SK-N-SH treated with all-trans-retinoic acid at 6 μM for 48 hours (cell line): Measurements from ENCODE around the gene CD6.

Source experiments
- ATAC-seq: fragments of 200-7000 bp; cut with Tn5 transposase; 3 replicates; pipeline ENCODE4 v1.9.1; 2020; ENCODE audit warnings: mild to moderate bottlenecking, moderate library complexity
- ARNTL ChIP-seq: fragments of 450-650 bp; formaldehyde crosslinking; IDR thresholded peaks from 2 replicates; pipeline ENCODE4 v1.5.0; 2020; ENCODE audit warnings: low read depth, mild to moderate bottlenecking, moderate library complexity, borderline replicate concordance
- BACH2 ChIP-seq: fragments of 250-450 bp; sonication (Bioruptor Pico); IDR thresholded peaks from 2 replicates; pipeline ENCODE4 v1.9.0; 2021; ENCODE audit warnings: mild to moderate bottlenecking, borderline replicate concordance
- ESRRG ChIP-seq: fragments of 250-450 bp; sonication (Bioruptor Pico); IDR thresholded peaks from 2 replicates; pipeline ENCODE4 v1.6.1; 2021; ENCODE audit warnings: mild to moderate bottlenecking
- GLIS3 ChIP-seq: fragments of 250-450 bp; sonication (Bioruptor Pico); IDR thresholded peaks from 2 replicates; pipeline ENCODE4 v1.5.0; 2020; ENCODE audit warnings: mild to moderate bottlenecking, moderate library complexity
- ISL1 ChIP-seq: fragments of 250-450 bp; sonication (Bioruptor Pico); IDR thresholded peaks from 2 replicates; pipeline ENCODE4 v2.1.2; 2022; ENCODE audit warnings: mild to moderate bottlenecking, moderate library complexity
- OSR1 ChIP-seq: fragments of 250-450 bp; sonication (Bioruptor Pico); IDR thresholded peaks from 2 replicates; pipeline ENCODE4 v1.8.0; 2022; ENCODE audit warnings: moderate library complexity, mild to moderate bottlenecking, inconsistent platforms
- POU6F1 ChIP-seq: fragments of 250-450 bp; sonication (Bioruptor Pico); IDR thresholded peaks from 2 replicates; pipeline ENCODE4 v1.8.0; 2021; ENCODE audit warnings: low read depth, mild to moderate bottlenecking, moderate library complexity, borderline replicate concordance
- PPARA ChIP-seq: fragments of 250-450 bp; sonication (Bioruptor Pico); IDR thresholded peaks from 2 replicates; pipeline ENCODE4 v1.5.0; 2020; ENCODE audit warnings: mild to moderate bottlenecking, borderline replicate concordance
- RARB ChIP-seq: fragments of 250-450 bp; sonication (Bioruptor Pico); IDR thresholded peaks from 2 replicates; pipeline ENCODE4 v1.8.0; 2021; ENCODE audit warnings: mild to moderate bottlenecking, moderate library complexity
- SNAI2 ChIP-seq: fragments of 250-450 bp; sonication (Bioruptor Pico); IDR thresholded peaks from 2 replicates; pipeline ENCODE4 v1.5.0; 2020; ENCODE audit warnings: mild to moderate bottlenecking, moderate library complexity
- TCF4 ChIP-seq: fragments of 250-450 bp; sonication (Bioruptor Pico); IDR thresholded peaks from 2 replicates; pipeline ENCODE4 v1.8.0; 2021; ENCODE audit warnings: mild to moderate bottlenecking, moderate library complexity, borderline replicate concordance
- TOX ChIP-seq: fragments of 250-450 bp; sonication (Bioruptor Pico); IDR thresholded peaks from 2 replicates; pipeline ENCODE4 v1.8.0; 2021; ENCODE audit warnings: mild to moderate bottlenecking, moderate library complexity, borderline replicate concordance
- ZC3H10 ChIP-seq: fragments of 250-450 bp; sonication (Bioruptor Pico); IDR thresholded peaks from 2 replicates; pipeline ENCODE4 v1.5.1; 2021; ENCODE audit warnings: mild to moderate bottlenecking, moderate library complexity
- ZFP3 ChIP-seq: fragments of 250-450 bp; sonication (Bioruptor Pico); IDR thresholded peaks from 2 replicates; pipeline ENCODE4 v1.5.0; 2020; ENCODE audit warnings: mild to moderate bottlenecking, moderate library complexity
- ZFP30 ChIP-seq: fragments of 450-650 bp; formaldehyde crosslinking; IDR thresholded peaks from 2 replicates; pipeline ENCODE4 v1.5.0; 2022; ENCODE audit warnings: mild to moderate bottlenecking, moderate library complexity
- ZNF565 ChIP-seq: fragments of 450-650 bp; formaldehyde crosslinking; conservative IDR thresholded peaks from 2 replicates; pipeline ENCODE4 v1.5.0; 2020; ENCODE audit warnings: low read depth, mild to moderate bottlenecking, moderate library complexity
- ZNF70 ChIP-seq: fragments of 450-650 bp; formaldehyde crosslinking; IDR thresholded peaks from 2 replicates; pipeline ENCODE4 v1.5.0; 2020; ENCODE audit warnings: mild to moderate bottlenecking, moderate library complexity
- ZNF8 ChIP-seq: fragments of 450-650 bp; formaldehyde crosslinking; IDR thresholded peaks from 2 replicates; pipeline ENCODE4 v1.5.0; 2020; ENCODE audit warnings: mild to moderate bottlenecking, moderate library complexity
- TF ChIP-seq, protein P1 (sequence below): fragments of 250-450 bp; sonication (Bioruptor Pico); IDR thresholded peaks from 2 replicates; pipeline ENCODE4 v1.5.1; 2020; ENCODE audit warnings: low read depth, mild to moderate bottlenecking, moderate library complexity
- TF ChIP-seq, protein P2 (sequence below): fragments of 250-450 bp; sonication (Bioruptor Pico); IDR thresholded peaks from 2 replicates; pipeline ENCODE4 v1.5.0; 2020; ENCODE audit warnings: mild to moderate bottlenecking, moderate library complexity

Gene CD6

GRCh38 chr11:60934790-60935605 is 36.5 kb upstream of the CD6 start:
- no peak for ATAC-seq
- no peak for TF ChIP-seq OSR1 (CRISPR knock-in tag)

DNA sequence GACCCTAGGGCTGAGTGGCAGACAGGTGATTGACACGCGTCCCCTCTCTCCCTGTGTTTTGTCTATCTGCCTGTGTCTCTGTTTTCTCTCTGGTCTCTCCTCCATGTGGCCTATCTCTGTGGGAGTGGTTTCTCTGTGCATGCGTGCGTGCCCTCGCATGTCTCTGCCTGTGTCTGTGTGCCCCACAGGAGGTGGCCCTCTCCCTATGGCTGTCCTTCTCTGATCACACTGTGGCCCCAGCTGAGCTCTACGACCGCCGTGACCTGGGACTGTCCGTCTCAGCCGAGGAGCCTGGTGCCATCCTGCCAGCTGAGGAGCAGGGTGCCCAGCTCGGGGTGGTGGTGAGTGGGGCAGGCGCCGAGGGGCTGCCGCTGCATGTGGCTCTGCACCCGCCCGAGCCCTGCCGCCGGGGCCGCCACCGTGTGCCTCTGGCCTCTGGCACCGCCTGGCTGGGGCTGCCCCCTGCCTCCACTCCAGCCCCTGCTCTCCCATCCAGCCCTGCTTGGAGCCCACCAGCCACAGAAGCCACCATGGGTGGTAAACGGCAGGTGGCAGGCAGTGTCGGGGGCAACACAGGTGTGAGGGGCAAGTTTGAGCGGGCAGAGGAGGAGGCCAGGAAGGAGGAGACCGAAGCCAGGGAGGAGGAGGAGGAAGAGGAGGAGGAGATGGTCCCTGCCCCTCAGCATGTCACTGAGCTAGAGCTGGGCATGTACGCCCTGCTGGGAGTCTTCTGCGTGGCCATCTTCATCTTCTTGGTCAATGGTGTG is 35.6 kb upstream of the CD6 start:
- no peak for ATAC-seq
- TF ChIP-seq ZFP3 (CRISPR knock-in tag) (no peak), ZNF70 (CRISPR knock-in tag) (no peak), ZC3H10 (CRISPR knock-in tag) (no peak), ZNF8 (CRISPR knock-in tag) (no peak), BACH2 (no peak), ARNTL (CRISPR knock-in tag) (no peak), GLIS3 (CRISPR knock-in tag) (no peak), TOX (CRISPR knock-in tag) (no peak), PPARA (CRISPR knock-in tag) (no peak), POU6F1 (CRISPR knock-in tag) (no peak), SNAI2 (no peak), ISL1 (CRISPR knock-in tag) (no peak), ESRRG (CRISPR knock-in tag) (no peak)
- TF ChIP-seq, protein P1, sequence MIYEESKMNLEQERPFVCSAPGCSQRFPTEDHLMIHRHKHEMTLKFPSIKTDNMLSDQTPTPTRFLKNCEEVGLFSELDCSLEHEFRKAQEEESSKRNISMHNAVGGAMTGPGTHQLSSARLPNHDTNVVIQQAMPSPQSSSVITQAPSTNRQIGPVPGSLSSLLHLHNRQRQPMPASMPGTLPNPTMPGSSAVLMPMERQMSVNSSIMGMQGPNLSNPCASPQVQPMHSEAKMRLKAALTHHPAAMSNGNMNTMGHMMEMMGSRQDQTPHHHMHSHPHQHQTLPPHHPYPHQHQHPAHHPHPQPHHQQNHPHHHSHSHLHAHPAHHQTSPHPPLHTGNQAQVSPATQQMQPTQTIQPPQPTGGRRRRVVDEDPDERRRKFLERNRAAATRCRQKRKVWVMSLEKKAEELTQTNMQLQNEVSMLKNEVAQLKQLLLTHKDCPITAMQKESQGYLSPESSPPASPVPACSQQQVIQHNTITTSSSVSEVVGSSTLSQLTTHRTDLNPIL (CRISPR knock-in tag), result no peak
- TF ChIP-seq, protein P2, sequence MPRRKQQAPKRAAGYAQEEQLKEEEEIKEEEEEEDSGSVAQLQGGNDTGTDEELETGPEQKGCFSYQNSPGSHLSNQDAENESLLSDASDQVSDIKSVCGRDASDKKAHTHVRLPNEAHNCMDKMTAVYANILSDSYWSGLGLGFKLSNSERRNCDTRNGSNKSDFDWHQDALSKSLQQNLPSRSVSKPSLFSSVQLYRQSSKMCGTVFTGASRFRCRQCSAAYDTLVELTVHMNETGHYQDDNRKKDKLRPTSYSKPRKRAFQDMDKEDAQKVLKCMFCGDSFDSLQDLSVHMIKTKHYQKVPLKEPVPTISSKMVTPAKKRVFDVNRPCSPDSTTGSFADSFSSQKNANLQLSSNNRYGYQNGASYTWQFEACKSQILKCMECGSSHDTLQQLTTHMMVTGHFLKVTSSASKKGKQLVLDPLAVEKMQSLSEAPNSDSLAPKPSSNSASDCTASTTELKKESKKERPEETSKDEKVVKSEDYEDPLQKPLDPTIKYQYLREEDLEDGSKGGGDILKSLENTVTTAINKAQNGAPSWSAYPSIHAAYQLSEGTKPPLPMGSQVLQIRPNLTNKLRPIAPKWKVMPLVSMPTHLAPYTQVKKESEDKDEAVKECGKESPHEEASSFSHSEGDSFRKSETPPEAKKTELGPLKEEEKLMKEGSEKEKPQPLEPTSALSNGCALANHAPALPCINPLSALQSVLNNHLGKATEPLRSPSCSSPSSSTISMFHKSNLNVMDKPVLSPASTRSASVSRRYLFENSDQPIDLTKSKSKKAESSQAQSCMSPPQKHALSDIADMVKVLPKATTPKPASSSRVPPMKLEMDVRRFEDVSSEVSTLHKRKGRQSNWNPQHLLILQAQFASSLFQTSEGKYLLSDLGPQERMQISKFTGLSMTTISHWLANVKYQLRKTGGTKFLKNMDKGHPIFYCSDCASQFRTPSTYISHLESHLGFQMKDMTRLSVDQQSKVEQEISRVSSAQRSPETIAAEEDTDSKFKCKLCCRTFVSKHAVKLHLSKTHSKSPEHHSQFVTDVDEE (CRISPR knock-in tag), result no peak

GRCh38 chr11:60936467-60937143 is 34.9 kb upstream of the CD6 start:
- TF ChIP-seq OSR1 (CRISPR knock-in tag), result no peak
- no peak for TF ChIP-seq ARNTL (CRISPR knock-in tag)
- no peak for TF ChIP-seq PPARA (CRISPR knock-in tag)
- no peak for TF ChIP-seq ZNF565 (CRISPR knock-in tag)
- no peak for TF ChIP-seq ESRRG (CRISPR knock-in tag)
- no peak for TF ChIP-seq ISL1 (CRISPR knock-in tag)
- TF ChIP-seq TOX (CRISPR knock-in tag), result no peak
- TF ChIP-seq, protein P2 (CRISPR knock-in tag), result no peak
- no peak for TF ChIP-seq ZFP3 (CRISPR knock-in tag)
- TF ChIP-seq TCF4 (CRISPR knock-in tag), result no peak
- no peak for TF ChIP-seq RARB (CRISPR knock-in tag)
- TF ChIP-seq ZNF8 (CRISPR knock-in tag), result no peak
- TF ChIP-seq, protein P1 (CRISPR knock-in tag), result no peak
- no peak for TF ChIP-seq BACH2
- no peak for TF ChIP-seq POU6F1 (CRISPR knock-in tag)
- no peak for TF ChIP-seq ZFP30 (CRISPR knock-in tag)
- TF ChIP-seq, all 23 proteins: peak for 0
- ATAC-seq, result no peak
